Kidney epithelial cell (primary cell): Measurements from ENCODE around the gene PPP2R2C. TPM values are rescaled to one million over a fixed set of nuclear protein-coding genes. Genes with fewer than 3 reads are reported as not detected.

ENCODE experiments used
- DNase-seq: peaks from one replicate; pipeline ENCODE4 v3.0.0-alpha.2; 2010; ENCODE audit warnings: low read depth
- H3K27me3 ChIP-seq: 2 replicates; pipeline ENCODE4 v1.6.0; 2011; ENCODE audit warnings: low read length; ENCODE audit not compliant: control insufficient read depth, insufficient read depth
- H3K36me3 ChIP-seq: 2 replicates; pipeline ENCODE4 v1.5.1; 2011; ENCODE audit warnings: low read length; ENCODE audit not compliant: control insufficient read depth, insufficient read depth
- H3K4me3 ChIP-seq: 2 replicates; pipeline ENCODE4 v1.5.1; 2011; ENCODE audit warnings: low read depth, mild to moderate bottlenecking, control low read depth, low read length
- total RNA-seq: library from RNA; depleted of rRNA; stranded (reverse); fragments of >200 nt; gene quantifications from 2 replicates; pipeline ENCODE4 v1.2.3, GENCODE V29; 2015
- TF ChIP-seq, protein P1 (sequence below): IDR thresholded peaks from 2 replicates; pipeline ENCODE4 v1.5.1; 2011; ENCODE audit warnings: mild to moderate bottlenecking, moderate library complexity, low read length, control low read depth, inconsistent platforms; ENCODE audit not compliant: insufficient read depth, poor library complexity, severe bottlenecking

The PPP2R2C gene
- total RNA-seq, 1 donor from 2014 or later = not detected

GRCh38 chr4:6345096-6345830 lies 127.2 kb downstream of the PPP2R2C start:
- no peak for DNase-seq
- TF ChIP-seq, protein P1, sequence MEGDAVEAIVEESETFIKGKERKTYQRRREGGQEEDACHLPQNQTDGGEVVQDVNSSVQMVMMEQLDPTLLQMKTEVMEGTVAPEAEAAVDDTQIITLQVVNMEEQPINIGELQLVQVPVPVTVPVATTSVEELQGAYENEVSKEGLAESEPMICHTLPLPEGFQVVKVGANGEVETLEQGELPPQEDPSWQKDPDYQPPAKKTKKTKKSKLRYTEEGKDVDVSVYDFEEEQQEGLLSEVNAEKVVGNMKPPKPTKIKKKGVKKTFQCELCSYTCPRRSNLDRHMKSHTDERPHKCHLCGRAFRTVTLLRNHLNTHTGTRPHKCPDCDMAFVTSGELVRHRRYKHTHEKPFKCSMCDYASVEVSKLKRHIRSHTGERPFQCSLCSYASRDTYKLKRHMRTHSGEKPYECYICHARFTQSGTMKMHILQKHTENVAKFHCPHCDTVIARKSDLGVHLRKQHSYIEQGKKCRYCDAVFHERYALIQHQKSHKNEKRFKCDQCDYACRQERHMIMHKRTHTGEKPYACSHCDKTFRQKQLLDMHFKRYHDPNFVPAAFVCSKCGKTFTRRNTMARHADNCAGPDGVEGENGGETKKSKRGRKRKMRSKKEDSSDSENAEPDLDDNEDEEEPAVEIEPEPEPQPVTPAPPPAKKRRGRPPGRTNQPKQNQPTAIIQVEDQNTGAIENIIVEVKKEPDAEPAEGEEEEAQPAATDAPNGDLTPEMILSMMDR = no peak
- Histone ChIP-seq H3K27me3 (no peaks in the 10 kb centered on the region), H3K4me3 (no peak overlapping the region), H3K36me3 (no peaks in the 10 kb centered on the region)

GRCh38 chr4:6343939-6344408 lies 128.4 kb downstream of the PPP2R2C start:
- Histone ChIP-seq H3K4me3 (no peak overlapping the region), H3K36me3 (no peaks in the 10 kb centered on the region), H3K27me3 (peaks cover 3% of the 10 kb centered on the region)
- DNase-seq = peak; percentile 51
- TF ChIP-seq, protein P1 = peak; percentile 33

DNA sequence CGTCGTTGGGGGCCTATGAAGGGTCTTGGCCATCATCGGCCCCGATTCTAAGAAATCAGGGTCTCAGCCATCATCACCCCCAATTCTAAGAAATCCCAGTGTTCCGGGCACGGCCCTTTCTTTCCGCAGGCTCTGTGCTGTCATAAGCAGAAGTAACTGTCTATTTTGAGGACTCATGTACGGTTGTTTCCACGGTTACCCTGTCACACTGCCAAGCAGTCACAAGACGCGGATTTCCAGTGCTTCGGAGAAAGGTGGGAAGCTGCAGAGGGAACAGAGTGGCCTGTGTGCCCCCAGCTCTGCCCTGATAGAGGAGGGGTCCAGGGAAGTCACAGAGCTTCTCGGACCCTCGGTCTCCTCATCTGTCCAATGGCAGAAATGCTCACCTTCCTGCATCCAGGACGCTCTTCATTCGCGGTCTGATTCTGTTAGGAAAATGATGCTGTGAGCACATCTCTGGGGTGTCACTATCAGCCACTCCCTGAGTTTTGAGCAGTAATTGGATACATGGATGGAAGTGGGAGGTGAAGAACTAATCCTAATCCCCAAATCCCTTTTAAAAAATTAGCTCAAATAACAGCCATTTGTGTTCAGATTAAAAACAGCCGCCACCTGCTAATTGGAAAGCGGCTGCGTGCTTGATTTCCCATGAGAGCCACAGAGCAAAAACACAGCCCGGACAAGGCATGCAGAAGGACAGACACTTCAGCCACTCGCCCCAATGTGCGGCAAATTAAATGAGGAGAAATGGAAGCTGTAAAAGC lies 129.7 kb downstream of the PPP2R2C start:
- Histone ChIP-seq H3K36me3 (no peaks in the 10 kb centered on the region), H3K27me3 (peaks cover 10% of the 10 kb centered on the region), H3K4me3 (no peak overlapping the region)
- TF ChIP-seq, protein P1 = no peak
- DNase-seq = no peak

DNA sequence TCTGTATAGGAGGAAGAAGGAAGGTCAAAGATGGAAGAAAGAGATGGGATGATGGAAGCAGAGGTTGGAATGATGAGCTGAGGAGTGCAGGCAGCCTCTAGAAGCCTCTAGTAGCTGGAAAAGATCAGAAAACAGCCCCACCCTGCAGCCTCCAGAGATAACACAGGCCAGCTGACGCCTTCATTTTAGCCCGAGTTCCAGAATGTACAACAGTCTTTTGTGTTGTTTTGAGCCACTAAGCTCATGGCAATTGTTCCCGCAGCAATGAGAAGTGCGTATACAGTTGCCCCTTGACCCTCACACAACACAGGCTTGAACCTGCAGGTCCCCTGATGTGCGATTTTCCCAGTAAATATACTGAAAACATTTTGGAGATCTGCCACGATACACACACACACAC lies 130.7 kb downstream of the PPP2R2C start:
- Histone ChIP-seq H3K27me3 (peaks cover 14% of the 10 kb centered on the region), H3K36me3 (no peaks in the 10 kb centered on the region), H3K4me3 (no peak overlapping the region)
- TF ChIP-seq, protein P1 = no peak
- DNase-seq = no peak

DNA sequence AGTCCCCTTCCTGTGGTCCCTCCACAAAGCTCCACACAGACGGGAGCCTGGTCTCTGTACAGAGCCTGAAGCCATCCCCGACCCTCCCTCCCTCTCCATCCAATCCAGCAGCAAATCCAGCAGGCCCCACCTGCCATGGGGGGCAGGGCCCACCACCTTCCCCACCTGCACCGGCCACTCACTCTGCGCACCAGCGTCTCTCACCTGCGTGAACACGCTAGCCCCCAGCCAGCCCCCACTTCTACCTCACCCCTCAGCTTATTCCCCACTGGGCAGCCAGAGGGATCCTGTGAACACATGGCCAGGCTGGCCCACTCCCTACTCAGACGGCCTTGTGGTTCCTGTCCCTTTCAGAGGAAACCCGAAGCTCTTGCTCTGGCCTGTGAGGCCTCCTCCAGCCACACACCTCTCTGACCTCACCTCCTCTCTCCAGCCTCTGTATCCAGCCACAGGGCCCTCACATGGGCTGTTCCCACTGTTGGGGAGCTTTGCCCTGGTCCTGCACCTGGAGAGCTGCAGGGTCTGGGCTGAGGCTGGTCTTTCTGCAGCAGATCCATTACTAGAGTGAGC lies 131.9 kb downstream of the PPP2R2C start:
- Histone ChIP-seq H3K4me3 (no peak overlapping the region), H3K27me3 (peaks cover 16% of the 10 kb centered on the region), H3K36me3 (no peaks in the 10 kb centered on the region)
- TF ChIP-seq, protein P1 = no peak
- no peak for DNase-seq
